Measurements from ENCODE around the gene FAM83G.
"Not testable (repeated sequence)": the region's sequence is repeated elsewhere in the genome, so short reads cannot be mapped to it uniquely, and the experiment has no call there.

Gene FAM83G

DNA sequence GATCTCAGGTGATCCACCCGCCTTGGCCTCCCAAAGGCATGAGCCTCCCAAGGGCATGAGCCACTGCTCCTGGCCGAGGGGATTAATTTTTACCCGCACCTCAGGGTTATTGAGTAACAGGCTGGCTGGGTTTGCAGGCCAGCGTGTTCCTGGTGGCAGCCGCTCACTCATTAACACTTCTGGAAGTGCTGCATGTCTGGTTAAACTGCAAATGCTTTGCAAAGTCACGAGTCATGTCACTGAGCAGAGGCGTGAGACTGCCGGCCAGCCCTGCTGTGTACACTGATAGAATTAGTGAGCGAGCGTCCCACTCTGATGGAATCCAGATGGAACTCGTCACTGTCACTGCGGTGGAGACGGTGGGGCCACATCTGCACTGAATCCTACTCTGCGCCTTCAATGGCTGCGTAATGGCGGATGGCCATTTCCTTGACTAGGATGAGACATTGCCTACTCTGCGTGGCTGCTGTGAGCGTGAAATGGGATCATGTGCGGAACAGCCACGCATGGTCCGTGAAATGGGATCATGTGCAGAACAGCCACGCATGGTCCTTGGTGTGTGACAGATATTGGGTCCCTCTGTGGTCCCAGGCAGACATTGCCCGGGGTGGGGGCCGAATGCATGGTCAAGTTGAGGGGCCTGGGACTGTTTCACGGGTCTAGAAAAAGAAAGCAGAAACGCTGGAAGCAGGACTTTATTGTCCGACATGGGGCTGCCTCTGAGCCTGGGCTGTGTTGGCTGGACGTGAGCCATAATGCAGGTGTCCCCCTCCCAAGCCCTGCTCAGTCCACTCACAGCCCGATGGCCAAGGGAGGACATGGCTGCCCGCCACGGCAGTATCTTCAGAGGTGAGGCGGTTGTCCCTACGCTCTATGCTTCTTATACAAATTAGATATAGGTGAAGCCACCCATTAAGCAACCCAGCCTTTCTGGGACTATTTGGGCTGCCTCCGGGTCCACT is 53.3 kb downstream of the FAM83G start:
- no peak for DNase-seq

DNA sequence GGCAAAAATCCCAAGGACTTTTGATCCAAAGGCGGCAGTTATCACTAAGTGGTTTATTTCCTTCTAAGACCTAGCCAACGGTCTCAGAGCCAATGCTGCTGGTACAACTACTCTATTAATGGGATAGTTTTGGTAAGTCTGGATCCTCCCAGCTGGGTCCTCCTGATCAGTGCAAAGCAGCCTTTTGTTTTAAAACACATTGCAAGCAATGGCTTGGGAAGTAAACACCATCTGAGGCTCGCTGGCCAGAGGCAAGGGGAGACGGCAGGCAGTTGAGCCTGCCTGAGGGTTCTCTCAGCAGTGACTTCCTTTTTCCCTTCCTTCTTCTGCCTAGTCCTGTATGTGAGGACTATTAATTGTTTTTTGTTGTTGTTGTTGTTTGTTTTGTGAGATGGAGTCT is 54.2 kb downstream of the FAM83G start:
- no peak for DNase-seq

DNA sequence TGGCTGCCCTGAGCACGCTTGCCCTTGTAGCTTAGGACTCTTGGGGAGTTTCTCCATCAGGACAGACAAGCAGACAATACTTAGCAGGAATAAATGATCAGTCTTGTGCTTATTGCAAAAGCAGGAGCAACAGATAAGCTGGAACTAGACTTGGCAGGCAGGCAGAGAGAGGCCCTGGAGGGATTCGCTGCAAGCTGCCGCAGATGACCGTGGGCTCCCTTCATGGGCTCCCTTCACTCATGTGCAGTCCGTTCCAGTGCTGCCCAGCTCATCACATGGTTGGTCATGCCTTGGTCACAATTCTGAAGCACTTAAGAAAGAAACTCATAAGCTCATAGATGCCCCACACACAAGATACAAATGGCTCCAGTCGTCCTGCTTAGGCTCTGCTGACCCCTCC is 55.0 kb downstream of the FAM83G start:
- no peak for DNase-seq

DNA sequence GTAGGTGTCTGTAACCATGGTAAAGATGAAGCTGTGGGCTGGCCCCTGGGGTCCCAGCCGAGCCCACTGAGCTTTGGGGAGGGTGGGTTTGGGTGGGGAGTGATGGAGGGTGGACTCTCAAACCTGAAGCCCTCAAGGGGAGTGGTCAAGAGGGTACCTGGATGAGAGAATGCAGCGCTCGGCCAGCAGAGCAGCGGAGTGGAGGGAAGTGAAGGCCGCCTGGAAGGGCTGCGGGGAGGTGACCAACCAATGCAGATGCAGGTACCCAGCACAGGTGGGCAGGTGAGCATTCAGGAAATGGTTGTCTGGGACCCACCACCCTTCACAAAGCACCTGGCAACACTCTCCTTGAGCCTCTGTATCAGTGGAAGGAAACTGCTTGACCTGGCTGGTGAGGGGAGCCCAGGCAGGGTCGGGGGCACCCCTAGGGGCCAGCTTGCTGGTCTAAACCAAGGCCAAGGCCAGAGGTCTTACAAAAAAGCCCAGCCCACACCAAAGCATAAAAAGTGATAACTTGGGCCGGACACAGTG is 56.0 kb downstream of the FAM83G start:
- DNase-seq = no peak

DNA sequence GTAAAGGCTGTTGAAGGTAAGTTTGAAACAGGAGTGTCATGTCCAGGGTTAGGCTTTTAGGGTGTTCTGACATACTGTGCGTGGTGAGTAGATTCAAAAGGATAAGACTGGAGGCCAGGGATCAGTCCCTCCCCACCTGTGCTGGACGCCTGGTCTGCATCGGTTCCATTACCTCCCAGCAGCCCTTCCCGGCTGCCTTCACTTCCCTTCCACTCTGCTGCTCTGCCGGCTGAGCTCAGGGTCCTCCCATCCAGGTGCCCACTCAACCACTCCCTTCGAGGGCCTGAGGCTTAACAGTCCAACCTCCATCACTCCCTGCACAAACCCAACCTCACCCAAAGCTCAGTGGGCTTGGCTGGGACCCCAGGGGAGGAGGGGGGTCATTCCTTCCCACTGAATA is 56.7 kb downstream of the FAM83G start:
- DNase-seq = no peak

DNA sequence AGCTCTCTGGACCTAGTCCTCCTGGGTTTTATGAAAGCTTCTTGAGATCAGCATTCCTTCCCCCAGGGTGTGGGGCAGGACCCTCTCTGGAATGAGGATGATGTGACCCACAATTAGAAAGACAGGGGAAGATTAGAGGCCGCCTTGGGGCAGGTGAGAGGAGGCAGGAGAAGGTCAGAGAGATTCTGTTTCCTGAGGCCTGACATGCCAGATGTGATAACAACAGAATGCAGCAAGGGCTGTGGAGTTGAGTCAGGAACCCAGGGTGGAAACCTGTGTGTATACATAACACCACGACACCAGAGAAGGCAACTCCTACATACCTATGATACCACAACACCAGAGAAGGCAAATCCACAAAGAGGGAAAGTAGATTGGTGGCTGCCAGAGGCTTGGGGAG is 58.0 kb downstream of the FAM83G start:
- DNase-seq = no peak

DNA sequence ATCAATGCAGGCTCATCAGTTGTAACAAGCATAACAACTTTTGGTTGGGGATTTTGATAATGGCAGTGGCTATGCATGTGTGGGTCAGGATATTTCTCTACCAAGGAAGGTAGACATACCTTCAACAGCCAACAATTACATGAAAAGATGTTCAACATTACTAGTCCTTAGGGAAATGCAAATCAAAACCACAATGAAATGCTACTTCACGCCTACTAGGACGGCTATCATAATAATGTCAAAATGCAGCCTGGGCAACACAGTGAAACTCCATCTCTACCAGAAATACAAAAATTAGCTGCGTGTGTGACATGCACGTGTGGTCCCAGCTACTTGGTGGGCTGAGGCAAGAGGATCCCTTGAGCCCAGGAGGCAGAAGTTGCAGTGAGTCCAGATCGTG is 59.9 kb downstream of the FAM83G start:
- no peak for DNase-seq

DNA sequence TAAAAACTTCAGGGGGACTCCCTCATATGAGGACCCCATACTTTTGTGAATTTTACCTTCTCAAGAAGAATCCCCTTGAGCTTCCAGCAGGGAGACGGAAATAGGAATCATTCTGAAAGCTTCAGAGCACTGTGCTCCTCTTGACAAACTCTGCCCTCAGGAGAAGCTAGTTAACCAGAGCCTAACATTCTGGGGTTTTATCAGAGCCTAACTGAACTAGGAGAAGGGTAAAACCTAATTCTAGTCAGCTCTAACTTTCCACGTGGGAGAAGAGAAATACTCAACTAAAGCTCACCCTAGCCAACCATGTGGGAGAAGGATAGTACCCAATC is 65.9 kb downstream of the FAM83G start:
- DNase-seq = no peak

DNA sequence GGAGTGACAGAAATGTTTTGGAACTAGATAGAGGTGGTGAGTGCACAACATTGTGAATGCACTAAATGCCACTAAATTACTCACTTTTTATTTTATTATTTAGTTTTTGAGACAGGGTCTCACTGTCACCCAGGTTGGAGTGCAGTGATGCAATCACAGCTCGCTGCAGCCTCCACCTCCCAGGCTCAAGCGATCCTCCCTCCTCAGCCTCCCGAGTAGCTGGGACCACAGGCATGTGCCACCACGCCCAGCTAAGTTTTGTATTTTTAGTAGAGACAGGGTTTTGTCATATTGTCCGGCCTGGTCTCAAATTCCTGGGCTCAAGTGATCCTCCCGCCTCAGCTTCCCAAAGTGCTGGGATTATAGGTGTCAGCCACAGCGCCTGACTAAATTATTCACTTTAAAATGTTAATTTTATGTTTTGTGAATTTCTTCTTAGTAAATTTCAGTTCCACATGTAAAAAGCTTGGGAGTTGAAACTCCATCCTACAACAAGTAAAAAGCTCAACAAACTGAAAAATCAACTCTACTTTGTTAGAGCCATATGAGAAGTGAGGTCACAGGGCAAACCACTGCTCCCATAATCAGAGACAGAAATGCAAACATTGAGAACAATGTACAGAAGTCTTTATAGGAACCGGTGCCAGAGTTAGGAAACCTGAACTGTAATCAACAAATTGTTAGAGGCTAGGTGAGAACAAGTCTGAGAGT is 66.4 kb downstream of the FAM83G start:
- peak; percentile 19 for DNase-seq

DNA sequence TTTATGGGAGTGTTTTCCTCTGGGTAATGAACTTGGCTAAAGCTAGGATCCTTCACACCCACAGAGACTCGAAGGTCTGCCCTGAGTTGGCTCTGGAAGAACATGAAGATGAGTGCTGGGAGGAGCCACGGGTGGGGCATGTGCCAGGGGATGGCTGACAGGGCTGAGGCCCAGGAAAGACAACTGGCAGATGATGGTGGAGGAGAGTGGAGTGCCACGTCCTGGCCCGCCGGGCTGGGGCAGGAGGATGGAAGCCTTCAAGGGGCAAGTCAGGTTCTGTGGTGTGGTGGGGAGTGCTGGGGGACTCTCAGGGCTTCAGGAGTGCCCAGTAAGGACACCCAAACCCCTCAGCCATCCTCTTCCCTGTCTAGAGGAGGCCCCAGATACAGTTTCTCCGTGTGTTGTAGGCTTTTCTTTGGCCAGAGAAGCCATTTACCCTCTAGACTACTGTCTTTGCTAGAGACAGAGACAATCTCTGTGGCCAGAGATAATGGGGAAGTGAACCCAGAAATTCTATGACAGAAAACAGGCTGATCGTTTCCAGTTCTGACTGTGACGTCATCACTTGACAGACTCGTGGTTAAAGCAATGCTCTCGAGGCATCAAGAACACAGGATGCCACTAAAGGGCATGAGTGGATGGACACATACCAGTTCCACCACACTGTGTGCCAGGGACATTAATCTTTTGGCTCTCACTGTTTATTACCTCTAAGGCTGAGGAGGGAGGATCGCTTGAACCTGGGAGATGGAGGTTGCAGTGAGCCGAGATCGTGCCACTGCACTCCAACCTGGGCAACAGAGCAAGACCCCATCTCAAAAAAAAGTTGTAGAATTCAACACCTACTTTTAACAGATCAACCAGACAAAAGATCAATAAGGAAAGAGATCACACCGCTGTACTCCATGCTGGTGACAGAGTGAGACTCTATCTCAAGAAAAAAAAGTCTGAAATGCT is 71.2 kb downstream of the FAM83G start:
- DNase-seq = no peak

DNA sequence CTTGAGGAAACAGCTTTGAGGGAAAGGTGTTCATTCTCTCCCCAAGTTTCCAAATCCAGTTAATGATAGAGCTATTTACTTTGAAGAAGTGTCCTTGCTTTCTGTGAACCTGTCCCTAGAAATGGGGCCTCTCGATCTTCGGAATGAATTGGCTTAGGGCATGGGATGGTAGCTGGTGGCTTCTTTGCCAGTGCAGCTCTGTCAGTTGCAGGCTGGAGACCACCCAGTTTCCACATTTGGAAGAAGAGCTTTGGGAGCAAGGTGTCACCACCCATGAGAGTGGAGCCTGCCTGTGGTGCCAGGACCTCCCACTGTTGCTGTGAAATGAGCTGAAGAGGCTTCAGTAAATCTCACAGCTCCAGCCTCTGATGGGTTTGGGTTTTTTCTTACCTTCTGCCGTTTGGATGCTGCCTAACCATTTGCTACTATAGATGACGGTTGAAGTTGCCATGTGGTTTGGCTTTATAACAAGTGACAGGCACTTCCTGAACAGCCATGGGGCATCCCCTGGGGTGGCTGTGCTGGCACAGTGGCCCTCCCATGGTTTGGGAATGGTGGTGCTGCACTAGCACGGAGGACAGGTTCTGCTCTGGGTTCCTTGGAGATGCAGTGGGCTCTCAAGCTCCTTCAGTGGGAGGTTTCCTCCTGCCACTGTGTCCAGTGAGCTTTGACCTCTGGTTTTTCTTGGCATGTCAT is 72.1 kb downstream of the FAM83G start:
- DNase-seq = no peak

DNA sequence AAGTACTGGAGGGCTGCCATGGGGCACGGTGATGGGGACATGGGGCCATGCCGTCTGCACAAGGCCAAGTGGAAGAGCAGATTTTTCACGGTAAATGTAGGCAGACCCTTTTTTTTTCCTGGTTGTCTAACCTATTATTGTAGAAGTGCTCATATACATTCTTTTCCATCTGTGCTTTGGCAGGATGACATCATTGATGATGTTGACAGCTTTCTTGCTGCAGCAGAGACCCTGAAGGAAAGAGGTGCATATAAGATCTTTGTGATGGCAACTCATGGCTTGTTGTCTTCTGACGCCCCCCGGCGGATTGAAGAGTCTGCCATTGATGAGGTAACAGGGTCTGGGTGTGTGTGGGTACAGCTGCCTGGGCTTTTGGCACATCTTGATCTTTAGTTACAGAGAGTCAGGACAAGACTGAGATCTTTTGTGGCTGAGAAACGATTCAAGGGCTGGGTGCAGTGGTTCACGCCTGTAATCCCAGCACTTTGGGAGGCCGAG is 75.9 kb downstream of the FAM83G start:
- no peak for DNase-seq

DNA sequence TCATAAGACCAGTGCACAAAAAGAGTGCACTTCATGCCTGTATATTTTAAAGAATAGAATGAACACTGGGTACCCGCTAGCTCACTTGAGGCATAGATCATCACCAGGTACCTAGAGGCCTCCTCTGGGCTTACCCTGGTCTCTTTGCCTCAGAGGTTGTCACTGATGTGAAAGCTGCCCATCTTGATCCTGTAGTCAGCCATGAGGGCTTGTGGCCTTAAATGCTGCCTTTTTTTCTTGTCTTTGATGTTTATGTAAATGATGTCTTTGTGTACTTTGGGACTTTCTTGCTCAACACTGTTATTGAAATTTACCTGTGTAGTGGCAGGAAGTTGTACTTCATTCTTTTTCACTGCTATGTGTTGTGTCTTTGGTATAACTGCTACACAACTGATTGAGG is 79.4 kb downstream of the FAM83G start:
- no peak for DNase-seq

DNA sequence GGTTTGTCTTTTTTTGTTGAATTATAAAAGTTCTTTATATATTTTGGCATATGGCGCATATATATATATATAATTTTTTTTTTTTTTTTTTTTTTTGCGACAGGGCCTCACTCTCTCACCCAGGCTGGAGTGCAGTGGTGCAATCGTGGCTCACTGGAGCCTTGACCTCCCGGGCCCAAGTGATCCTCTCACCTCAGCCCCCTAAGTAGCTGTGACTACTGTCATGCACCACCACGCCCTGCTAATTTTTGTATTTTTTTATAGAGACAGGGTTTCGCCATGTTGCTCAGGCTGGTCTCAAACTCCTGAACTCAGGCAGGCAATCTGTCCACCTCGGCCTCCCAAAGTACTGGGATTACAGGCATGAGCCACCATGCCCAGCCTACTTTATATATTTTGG is 82.0 kb downstream of the FAM83G start:
- not testable (repeated sequence) for DNase-seq

DNA sequence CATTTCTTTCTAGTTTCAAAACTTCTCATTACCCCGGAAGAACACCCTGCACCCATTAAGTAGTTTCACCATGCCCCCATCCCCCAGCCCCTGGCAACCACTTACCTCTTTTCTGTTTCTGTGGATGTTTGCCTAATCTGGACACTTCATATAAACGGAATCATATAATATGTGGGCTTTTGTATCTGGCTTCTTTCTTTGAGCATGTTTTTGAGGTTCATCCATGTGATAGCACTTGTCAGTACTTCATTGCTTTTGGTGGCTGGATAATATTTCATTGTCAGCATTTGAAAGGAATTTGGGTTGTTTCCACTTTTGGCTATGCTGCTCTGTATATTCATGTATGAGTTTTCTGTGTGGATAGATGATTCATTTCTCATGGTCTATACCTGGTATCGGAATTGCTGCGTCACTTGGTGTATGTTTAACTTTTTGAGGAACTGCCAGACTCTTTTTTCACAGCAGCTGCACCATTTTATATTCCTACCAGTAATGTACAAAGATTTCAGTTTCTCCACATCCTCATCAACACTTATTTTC is 82.6 kb downstream of the FAM83G start:
- DNase-seq = no peak

DNA sequence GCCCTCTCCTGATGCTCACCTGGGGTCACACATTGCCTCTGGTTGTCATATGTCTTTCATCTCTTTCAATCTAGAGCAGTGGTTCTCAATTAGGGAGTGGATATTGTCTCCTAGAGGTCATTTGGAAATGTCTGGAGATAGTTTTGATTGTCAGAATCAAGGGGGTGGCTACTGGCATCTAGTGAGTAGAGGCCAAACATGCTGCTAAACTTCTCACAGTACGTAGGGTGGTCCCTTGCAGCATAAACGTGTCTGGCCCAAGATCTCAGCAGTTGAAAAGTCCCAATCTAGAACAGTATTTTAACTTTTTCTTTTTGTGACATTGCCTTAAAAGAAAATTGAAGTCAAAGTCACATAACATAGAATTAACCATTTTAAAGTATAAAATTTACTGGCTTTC is 83.1 kb downstream of the FAM83G start:
- no peak for DNase-seq

DNA sequence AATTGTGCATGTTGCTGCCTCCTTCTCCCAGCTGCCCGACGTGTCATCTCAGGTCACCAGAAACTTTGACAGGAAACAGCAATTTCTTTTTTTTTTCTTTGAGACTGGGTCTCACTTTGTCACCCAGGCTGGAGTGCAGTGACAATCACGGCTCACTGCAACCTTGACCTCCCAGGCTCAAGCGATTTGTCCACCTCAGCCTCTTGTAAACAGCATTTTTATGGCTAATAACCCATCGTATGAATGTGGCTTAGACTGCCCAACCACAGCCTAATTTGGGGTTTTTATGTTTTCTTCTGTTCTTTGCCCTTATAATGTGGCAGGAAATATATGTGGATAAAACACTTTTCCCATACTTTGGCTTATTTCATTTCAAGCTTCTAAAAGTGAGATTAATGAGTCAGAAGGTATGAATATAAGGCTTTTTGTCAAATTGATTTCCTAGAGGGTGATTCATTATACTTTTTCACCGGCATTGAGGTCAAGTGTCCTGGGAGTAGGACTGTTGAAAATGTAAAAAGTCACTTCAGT is 83.6 kb downstream of the FAM83G start:
- no peak for DNase-seq

DNA sequence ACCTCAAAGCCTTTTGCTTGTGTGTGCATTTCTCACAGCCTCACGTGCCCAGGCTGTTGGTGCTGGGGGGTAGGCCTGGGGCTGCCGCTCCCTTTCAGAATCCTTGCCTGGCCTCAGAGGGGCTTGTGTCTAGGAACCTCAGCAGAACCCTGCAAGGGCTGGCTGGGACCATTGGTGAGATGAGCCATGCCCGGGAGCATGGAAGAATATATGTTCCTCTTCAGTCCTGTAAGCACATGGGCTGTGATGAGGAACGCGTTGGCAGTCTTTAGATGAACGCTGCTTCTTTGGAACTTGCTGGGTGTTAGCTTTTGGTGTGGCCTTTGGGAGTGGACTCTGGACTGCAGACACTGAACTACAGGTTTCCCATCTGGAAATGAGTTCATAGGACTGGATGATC is 84.6 kb downstream of the FAM83G start:
- no peak for DNase-seq
